ENCODE data around the gene BLM.

Gene BLM

DNA sequence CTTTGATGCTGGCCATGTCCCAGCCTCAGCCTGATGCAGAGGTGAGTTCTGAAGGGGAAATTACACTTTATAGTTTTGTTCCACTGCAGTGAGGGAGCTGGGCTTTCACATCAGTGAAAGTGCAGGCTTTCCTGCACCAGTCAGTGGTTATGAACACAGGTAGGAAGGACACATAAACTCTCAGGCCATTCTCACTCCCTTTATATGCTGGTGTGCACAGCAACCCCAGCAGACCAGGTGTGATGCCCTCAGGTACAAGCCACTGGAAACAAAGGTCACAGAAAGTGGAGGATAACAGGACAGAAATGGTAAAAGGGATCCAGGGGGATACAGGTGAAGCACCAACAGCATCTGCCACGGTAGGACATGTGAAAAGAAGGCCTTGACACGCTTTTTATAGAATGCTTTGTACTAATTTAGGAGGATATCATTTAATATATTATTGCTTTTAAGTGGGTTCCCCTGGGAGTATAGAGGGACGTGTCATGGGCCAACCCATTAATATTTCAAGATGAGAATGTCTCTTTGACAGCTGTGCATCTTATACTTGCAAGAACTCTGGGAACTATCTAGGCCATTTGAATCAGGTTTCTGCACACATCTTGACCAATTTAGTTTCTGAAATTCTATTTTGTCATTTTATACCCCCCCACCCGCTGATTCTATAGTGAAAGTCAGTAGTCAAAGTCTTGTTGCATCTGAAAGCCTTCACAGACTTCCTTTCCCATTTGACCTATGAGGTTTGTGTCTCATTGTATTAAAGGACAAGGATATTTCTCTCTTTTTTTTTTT, 25.0 kb upstream of the BLM start:
- no peak for DNase-seq (ENCODE audit: low spot score)

DNA sequence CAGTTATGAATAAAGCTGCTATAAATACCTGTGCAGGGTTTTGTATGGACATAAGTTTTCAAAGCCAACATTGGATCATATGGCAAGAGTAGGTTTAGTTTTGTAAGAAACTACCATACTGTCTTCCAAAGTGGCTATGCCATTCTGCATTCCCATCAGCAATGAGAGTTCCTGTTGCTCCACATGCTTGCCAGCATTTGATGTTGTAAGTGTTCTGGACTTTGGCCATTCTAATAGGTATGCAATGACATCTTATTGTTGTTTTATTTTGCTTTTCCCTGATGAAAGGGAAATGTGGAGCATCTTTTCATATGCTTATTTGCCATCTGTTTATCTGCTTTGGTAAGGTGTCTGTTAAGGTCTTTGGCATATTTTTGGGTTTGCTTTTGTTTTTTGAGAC, 22.2 kb upstream of the BLM start:
- DNase-seq (ENCODE audit: low spot score): no peak

- DNase-seq (ENCODE audit: low spot score): no peak
Observed at GRCh38 chr15:90697175-90697574, 20.0 kb upstream of the BLM start.

DNA sequence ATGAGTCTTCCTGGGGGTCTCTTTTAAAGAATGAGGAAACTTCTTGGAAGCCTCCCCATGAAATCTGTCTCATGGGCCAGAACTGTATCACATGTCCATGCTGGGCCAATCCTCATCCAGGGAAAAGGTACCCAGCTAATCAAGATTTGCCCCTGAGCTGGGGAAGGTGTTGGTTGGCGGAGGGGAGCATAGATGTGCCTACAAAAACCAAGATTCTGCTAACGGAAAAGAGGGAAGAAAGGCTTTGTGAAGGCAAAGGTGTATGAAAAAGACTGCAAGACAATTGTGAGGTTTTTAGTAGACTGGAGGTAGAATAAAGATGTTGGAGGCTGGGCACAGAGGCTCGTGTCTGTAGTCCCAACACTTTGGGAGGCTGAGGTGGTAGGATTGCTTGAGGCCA, 18.5 kb upstream of the BLM start:
- no peak for DNase-seq (ENCODE audit: low spot score)

GRCh38 chr15:90701048-90701447, 16.1 kb upstream of the BLM start:
- DNase-seq (ENCODE audit: low spot score): no peak

GRCh38 chr15:90701880-90702630, 15.1 kb upstream of the BLM start:
- peak; percentile 62 for DNase-seq (ENCODE audit: low spot score)

DNA sequence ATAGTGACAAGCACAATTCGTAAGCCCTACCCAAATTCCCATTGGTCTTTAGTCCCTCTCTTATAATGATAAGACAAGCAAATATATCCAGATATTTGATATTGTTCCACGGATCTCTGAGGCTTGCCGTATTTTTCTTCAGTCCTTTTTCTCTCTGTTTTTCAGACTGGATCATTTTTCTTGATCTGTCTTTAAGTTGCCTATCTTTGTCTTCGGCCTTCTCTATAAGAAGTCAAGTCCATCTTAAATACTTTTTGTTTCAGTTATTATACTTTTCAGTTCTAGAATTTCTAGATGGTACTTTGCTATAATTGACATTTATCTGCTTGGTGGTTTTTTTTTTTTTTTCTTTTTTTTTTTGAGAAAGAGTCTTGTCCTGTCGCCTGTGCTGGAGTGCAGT, 13.7 kb upstream of the BLM start:
- DNase-seq (ENCODE audit: low spot score): no peak

DNA sequence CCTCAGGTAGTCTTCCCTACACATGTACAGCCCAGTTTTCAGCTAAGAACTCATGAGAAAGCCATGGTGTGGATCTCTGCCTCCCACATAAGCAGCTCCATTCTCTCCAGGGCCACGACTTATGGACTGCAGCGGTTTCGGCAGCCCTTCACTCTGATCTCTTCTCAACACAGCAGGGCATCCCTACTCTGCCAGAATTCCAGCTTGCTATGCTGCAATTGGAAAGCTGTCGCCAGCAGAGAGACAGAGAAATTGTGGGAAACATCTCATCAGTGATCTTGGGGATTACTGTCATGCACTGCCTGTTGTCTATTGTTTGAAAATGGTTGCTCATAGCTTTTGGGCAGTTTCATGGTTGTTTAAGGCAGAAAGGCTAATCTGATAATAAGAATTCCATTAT, 11.9 kb upstream of the BLM start:
- DNase-seq (ENCODE audit: low spot score): no peak

DNA sequence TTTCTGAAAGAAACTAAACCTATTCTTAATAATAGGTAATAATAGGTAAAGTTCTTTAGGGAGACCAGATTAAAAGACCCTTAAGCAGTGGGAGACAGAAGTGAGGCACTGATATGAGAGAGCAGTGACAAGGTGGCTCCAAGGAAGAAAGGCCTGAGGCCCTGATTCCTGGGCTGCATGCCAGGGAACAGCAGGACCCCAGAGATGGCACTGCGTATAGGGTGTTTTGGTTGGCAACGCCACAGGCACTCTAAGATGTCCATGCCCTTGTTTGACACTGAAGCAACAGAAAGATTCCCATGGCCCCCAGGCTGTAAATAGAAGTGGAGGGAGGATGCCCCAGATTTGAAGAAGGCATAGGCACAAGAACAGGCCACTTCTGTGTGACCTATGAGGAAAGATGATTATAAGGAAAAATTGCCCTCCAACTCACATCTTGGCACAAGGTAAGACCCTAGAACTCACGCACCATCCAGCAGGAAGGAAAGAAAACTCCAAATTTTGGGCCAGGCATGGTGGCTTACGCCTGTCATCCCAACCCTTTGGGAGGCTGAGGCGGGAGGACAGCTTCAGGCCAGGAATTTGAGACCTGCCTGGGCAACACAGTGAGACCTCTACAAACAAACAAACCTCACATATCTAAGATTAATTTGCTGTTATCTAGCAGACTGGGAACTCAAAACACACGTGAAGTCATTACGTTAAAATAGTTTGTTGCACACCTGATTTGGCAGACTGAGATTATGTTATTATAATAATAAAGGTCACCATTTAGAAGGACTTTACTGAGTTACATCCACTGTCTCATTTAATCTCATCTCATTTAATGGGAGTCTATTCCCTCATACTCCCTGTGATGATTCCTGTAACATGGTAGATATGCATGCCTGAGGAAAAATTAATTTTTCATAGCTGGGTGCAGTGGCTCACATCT, 10.5 kb upstream of the BLM start:
- peak; percentile 53 for DNase-seq (ENCODE audit: low spot score)

DNA sequence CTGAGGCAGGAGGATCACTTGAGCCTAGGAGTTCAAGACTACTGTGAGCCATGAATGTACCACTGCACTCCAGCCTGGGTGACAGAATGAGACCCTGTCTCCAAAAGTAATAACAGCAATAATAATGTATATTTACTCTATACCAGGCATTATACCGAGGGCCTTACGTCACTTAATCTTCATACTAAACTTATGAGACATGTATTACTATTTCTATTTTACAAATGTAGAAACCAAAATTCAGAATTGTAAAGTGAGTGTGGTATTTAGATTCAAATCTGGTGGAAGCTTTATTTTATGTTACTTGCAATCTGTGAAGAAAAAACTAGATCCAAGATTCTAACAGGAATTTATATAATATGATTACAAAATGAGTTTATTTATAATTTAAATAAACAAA, 9.7 kb upstream of the BLM start:
- no peak for DNase-seq (ENCODE audit: low spot score)

- peak; percentile 82 for DNase-seq (ENCODE audit: low spot score)
Observed at GRCh38 chr15:90708516-90708915, 8.6 kb upstream of the BLM start.

GRCh38 chr15:90709278-90709677, 7.9 kb upstream of the BLM start:
- DNase-seq (ENCODE audit: low spot score): no peak

DNA sequence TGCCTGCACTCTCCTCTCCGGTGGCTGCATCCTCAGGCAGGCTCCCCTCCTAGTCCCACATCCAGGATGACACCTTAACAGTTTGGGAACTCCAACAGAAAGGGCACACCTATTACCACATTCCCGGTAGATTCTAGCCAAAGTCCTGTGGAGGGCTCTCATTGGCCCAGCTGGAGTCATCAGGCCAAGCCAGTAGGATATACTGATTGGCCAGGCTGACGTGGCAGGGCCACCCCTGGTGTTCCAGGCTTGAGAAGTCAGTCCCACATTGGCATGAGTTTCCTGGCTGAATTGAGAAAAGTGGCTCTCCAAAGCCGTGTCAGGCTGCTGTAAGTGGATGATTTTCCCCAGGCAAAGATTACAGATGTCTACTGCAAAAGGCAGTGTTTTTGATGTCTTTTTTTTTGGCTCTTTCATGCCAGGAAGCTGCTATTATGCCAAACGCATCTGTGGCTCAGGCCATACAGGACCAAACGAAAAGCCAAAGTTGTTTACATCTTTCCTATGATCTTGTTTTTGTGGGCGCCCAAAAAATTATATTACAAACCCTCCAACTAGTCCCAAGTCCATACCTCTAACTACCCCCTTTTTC, 6.6 kb upstream of the BLM start:
- DNase-seq (ENCODE audit: low spot score): no peak

GRCh38 chr15:90711418-90711824, 5.7 kb upstream of the BLM start:
- DNase-seq (ENCODE audit: low spot score): no peak

DNA sequence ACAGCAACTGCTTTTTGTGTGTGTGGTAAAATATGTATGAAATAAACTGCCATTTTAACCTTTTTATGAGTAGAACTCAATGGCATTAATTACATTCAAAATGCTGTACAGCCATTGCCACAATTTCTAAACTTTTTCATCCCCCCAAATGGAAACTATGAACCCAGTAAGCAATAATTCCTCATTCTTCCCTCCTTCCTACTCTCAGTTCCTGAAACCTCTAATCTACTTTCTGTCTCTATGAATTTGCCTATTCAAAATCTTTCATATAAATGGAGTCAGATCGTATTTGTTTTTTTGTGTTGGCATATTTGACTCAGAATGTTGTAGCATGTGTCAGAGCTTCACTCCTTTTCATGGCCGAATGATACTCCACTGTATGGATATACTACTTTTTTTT, 5.3 kb upstream of the BLM start:
- DNase-seq (ENCODE audit: low spot score): no peak

GRCh38 chr15:90713081-90713480, 4.1 kb upstream of the BLM start:
- DNase-seq (ENCODE audit: low spot score): no peak

GRCh38 chr15:90716317-90716975, 700 bp upstream of the BLM start:
- DNase-seq (ENCODE audit: low spot score): no peak

DNA sequence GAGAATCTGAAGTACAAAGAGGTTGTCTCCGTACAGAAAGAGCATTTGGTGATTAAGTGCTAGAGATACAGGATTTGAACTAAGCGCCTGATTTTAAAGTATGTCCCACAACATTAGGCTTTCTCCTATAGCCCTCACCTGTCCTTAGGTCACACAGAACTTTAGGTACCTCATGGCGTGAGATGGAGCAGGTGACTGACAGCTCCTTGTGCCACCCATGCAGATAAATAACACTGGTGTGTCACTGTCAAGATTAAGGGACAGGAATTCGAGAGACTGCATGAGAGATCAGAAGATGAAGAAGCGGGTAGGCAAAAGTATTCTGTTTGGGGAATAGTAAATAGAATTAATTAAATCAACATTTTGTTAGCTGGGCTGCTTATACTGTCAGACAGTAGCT, 1.1 kb downstream of the BLM start:
- no peak for DNase-seq (ENCODE audit: low spot score)

- DNase-seq (ENCODE audit: low spot score): no peak
Observed at GRCh38 chr15:90720131-90720530, 3.0 kb downstream of the BLM start.

GRCh38 chr15:90729261-90729660, 12.1 kb downstream of the BLM start:
- no peak for DNase-seq (ENCODE audit: low spot score)

DNA sequence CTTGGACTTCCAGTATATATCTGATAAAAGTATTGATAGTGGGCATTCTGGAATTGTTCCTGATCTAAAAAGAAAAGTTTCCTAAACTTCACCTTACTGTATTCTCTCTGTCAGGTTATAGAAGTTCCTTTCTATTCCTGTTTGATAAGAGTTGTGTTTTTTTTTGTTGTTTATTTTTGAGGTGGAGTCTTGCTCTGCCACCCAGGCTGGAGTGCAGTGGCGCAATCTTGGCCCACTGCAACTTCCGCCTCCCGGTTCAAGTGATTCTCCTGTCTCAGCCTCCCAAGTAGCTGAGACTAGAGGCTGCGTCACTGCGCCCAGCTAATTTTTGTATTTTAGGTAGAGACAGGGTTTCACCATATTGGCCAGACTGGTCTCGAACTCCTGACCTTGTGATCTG, 13.1 kb downstream of the BLM start:
- no peak for DNase-seq (ENCODE audit: low spot score)

DNA sequence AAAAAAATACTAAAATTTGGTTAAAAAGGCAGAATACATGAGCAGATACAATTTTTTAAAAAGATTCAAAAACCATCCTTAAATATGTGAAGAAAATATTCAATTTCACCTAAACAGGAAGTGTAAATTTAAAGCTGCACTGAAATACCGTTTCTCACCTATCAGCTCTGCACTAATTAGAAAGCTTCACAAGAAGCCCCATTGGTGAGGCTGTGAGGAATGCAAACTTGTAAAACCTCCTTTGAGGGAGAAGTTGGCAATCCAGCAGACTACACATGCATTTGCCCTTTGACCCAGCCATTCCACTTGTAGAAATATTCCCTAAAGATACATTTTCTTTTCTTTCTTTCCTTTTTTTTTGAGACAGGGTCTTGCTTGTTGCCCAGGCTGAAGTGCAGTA, 18.8 kb downstream of the BLM start:
- DNase-seq (ENCODE audit: low spot score): no peak

Data from D341Med (cell line).